ENCODE results near the gene KLK4. TPM values are rescaled to one million over a fixed set of nuclear protein-coding genes. Genes with fewer than 3 reads are reported as not detected.
A peak's percentile ranks its signal among the peaks of the same experiment; 100 is the strongest.

Gene KLK4
- total and polyA plus RNA-seq, 2 experiments from 2014 or later: 0.33 TPM; not detected in 1

GRCh38 chr19:50859849-50860248, 51.3 kb downstream of the KLK4 start:
- Histone ChIP-seq H3K27me3 (peaks cover 19% of the 10 kb centered on the region), H3K4me2 (no peak overlapping the region), H3K36me3 (replicated peaks; ENCODE audit: insufficient read depth, low read depth) (no peaks in the 10 kb centered on the region), H4K20me1 (ENCODE audit: insufficient read depth, poor library complexity, severe bottlenecking) (no peaks in the 10 kb centered on the region), H3K9me3 (ENCODE audit: low read depth) (no peaks in the 10 kb centered on the region), H3K9me2 (replicated peaks; ENCODE audit: insufficient read depth) (no peaks in the 10 kb centered on the region), H3K27ac (no peak overlapping the region), H3K4me1 (ENCODE audit: insufficient read depth) (no peaks in the 10 kb centered on the region), H3K79me2 (no peaks in the 10 kb centered on the region), H3K4me3 (no peak overlapping the region), H2AFZ (no peak overlapping the region)
- TF ChIP-seq EZH2phosphoT487 (IDR thresholded peaks at IDR 0.05; ENCODE audit: low read depth, severe bottlenecking, unreplicated experiment) (no peak), CTCF (IDR thresholded peaks at IDR 0.05; ENCODE audit: poor library complexity) (no peak), EZH2 (IDR thresholded peaks at IDR 0.05; ENCODE audit: borderline replicate concordance) (no peak)
- WGBS (ENCODE audit: low lambda C conversion rate, missing lambda C conversion rate): 87% methylated on average over 4 of the region's 4 CpGs
- no peak for DNase-seq (ENCODE audit: low spot score)

- no peaks in the 10 kb centered on the region for H3K9me3 ChIP-seq (ENCODE audit: low read depth)
- H3K27me3 ChIP-seq: peaks cover 19% of the 10 kb centered on the region
- no peak overlapping the region for H2AFZ ChIP-seq
- H3K4me2 ChIP-seq: no peak overlapping the region
- H3K9me2 ChIP-seq (replicated peaks; ENCODE audit: insufficient read depth): no peaks in the 10 kb centered on the region
- H3K27ac ChIP-seq: no peak overlapping the region
- H3K4me1 ChIP-seq (ENCODE audit: insufficient read depth): no peaks in the 10 kb centered on the region
- no peak overlapping the region for H3K4me3 ChIP-seq
- TF ChIP-seq CTCF (IDR thresholded peaks at IDR 0.05; ENCODE audit: poor library complexity) (no peak), EZH2phosphoT487 (IDR thresholded peaks at IDR 0.05; ENCODE audit: low read depth, severe bottlenecking, unreplicated experiment) (no peak), EZH2 (IDR thresholded peaks at IDR 0.05; ENCODE audit: borderline replicate concordance) (no peak)
- WGBS (ENCODE audit: low lambda C conversion rate, missing lambda C conversion rate): 15% methylated on average over 7 of the region's 7 CpGs
- H3K36me3 ChIP-seq (replicated peaks; ENCODE audit: insufficient read depth, low read depth): no peaks in the 10 kb centered on the region
- H4K20me1 ChIP-seq (ENCODE audit: insufficient read depth, poor library complexity, severe bottlenecking): no peaks in the 10 kb centered on the region
- peak; percentile 37 for DNase-seq (ENCODE audit: low spot score)
- H3K79me2 ChIP-seq: no peaks in the 10 kb centered on the region
Measured at GRCh38 chr19:50858886-50859285, 52.3 kb downstream of the KLK4 start.

GRCh38 chr19:50857366-50857765, 53.8 kb downstream of the KLK4 start:
- no peak for DNase-seq (ENCODE audit: low spot score)
- Histone ChIP-seq H3K9me3 (ENCODE audit: low read depth) (no peaks in the 10 kb centered on the region), H3K4me2 (no peak overlapping the region), H4K20me1 (ENCODE audit: insufficient read depth, poor library complexity, severe bottlenecking) (no peaks in the 10 kb centered on the region), H3K36me3 (replicated peaks; ENCODE audit: insufficient read depth, low read depth) (no peaks in the 10 kb centered on the region), H3K27ac (no peak overlapping the region), H3K79me2 (no peaks in the 10 kb centered on the region), H3K4me1 (ENCODE audit: insufficient read depth) (no peaks in the 10 kb centered on the region), H3K27me3 (peaks cover 17% of the 10 kb centered on the region), H2AFZ (no peak overlapping the region), H3K9me2 (replicated peaks; ENCODE audit: insufficient read depth) (no peaks in the 10 kb centered on the region), H3K4me3 (no peak overlapping the region)
- TF ChIP-seq EZH2phosphoT487 (IDR thresholded peaks at IDR 0.05; ENCODE audit: low read depth, severe bottlenecking, unreplicated experiment) (no peak), CTCF (IDR thresholded peaks at IDR 0.05; ENCODE audit: poor library complexity) (no peak)
- 89% methylated on average over 5 of the region's 6 CpGs for WGBS (ENCODE audit: low lambda C conversion rate, missing lambda C conversion rate)

Other genes with a start within 250 kb of the KLK4 start
- 0.24 and 2.3 TPM in 2 replicates for gene SHANK1, start 191.6 kb downstream of the KLK4 start, total RNA-seq
- gene SHANK1, start 191.6 kb downstream of the KLK4 start, polyA plus RNA-seq: 0.56 and 1.4 TPM in 2 replicates
- gene CLEC11A, start 188.0 kb downstream of the KLK4 start, total RNA-seq: 27.6 and 30.3 TPM in 2 replicates
- 72.4 and 111 TPM in 2 replicates for gene CLEC11A, start 188.0 kb downstream of the KLK4 start, polyA plus RNA-seq
- gene GPR32, start 140.9 kb downstream of the KLK4 start, total RNA-seq: not detected in 2 replicates
- not detected in 2 replicates for gene GPR32, start 140.9 kb downstream of the KLK4 start, polyA plus RNA-seq
- gene ACP4, start 121.0 kb downstream of the KLK4 start, total RNA-seq: not detected in 2 replicates
- not detected in 2 replicates for gene ACP4, start 121.0 kb downstream of the KLK4 start, polyA plus RNA-seq
- 2.7 and 3.9 TPM in 2 replicates for gene KLK1, start 87.6 kb downstream of the KLK4 start, total RNA-seq
- 6.6 and 8.2 TPM in 2 replicates for gene KLK1, start 87.6 kb downstream of the KLK4 start, polyA plus RNA-seq
- not detected in 2 replicates for gene KLK15, start 77.8 kb downstream of the KLK4 start, total RNA-seq
- not detected in 2 replicates for gene KLK15, start 77.8 kb downstream of the KLK4 start, polyA plus RNA-seq
- gene KLK3, start 56.5 kb downstream of the KLK4 start, total RNA-seq: not detected in 2 replicates
- 0.60 TPM in 1 of 2 replicates, not detected in the other for gene KLK3, start 56.5 kb downstream of the KLK4 start, polyA plus RNA-seq
- not detected in 2 replicates for gene KLK2, start 38.0 kb downstream of the KLK4 start, total RNA-seq
- not detected in 2 replicates for gene KLK2, start 38.0 kb downstream of the KLK4 start, polyA plus RNA-seq
- not detected in 2 replicates for gene KLK5, start 41.6 kb upstream of the KLK4 start, total RNA-seq
- 0.24 TPM in 1 of 2 replicates, not detected in the other for gene KLK5, start 41.6 kb upstream of the KLK4 start, polyA plus RNA-seq
- 1.1 and 2.0 TPM in 2 replicates for gene KLK6, start 58.2 kb upstream of the KLK4 start, total RNA-seq
- gene KLK6, start 58.2 kb upstream of the KLK4 start, polyA plus RNA-seq: 5.4 and 7.6 TPM in 2 replicates
- gene KLK7, start 72.5 kb upstream of the KLK4 start, total RNA-seq: 0.20 and 3.9 TPM in 2 replicates
- 1.1 and 2.8 TPM in 2 replicates for gene KLK7, start 72.5 kb upstream of the KLK4 start, polyA plus RNA-seq
- gene KLK8, start 90.2 kb upstream of the KLK4 start, total RNA-seq: 0.16 and 0.87 TPM in 2 replicates
- gene KLK8, start 90.2 kb upstream of the KLK4 start, polyA plus RNA-seq: 5.4 and 9.0 TPM in 2 replicates
- 0.10 and 1.8 TPM in 2 replicates for gene KLK10, start 108.3 kb upstream of the KLK4 start, total RNA-seq
- 1.3 and 3.4 TPM in 2 replicates for gene KLK10, start 108.3 kb upstream of the KLK4 start, polyA plus RNA-seq
- gene KLK11, start 115.2 kb upstream of the KLK4 start, total RNA-seq: 1.4 TPM in 1 of 2 replicates, not detected in the other
- gene KLK11, start 115.2 kb upstream of the KLK4 start, polyA plus RNA-seq: 2.2 and 2.6 TPM in 2 replicates
- gene KLK12, start 123.6 kb upstream of the KLK4 start, total RNA-seq: 0.80 TPM in 1 of 2 replicates, not detected in the other
- 2.3 TPM in 1 of 2 replicates, not detected in the other for gene KLK12, start 123.6 kb upstream of the KLK4 start, polyA plus RNA-seq
- 0.36 TPM in 1 of 2 replicates, not detected in the other for gene KLK13, start 153.7 kb upstream of the KLK4 start, total RNA-seq
- gene KLK13, start 153.7 kb upstream of the KLK4 start, polyA plus RNA-seq: 0.52 and 1.0 TPM in 2 replicates
- gene KLK14, start 171.5 kb upstream of the KLK4 start, total RNA-seq: 0.13 TPM in 1 of 2 replicates, not detected in the other
- gene KLK14, start 171.5 kb upstream of the KLK4 start, polyA plus RNA-seq: not detected in 2 replicates
- gene CTU1, start 197.0 kb upstream of the KLK4 start, total RNA-seq: 6.7 and 7.7 TPM in 2 replicates
- gene CTU1, start 197.0 kb upstream of the KLK4 start, polyA plus RNA-seq: 12.6 and 15.9 TPM in 2 replicates
- 0.20 and 0.77 TPM in 2 replicates for gene SIGLEC9, start 213.5 kb upstream of the KLK4 start, total RNA-seq
- 1.4 and 1.5 TPM in 2 replicates for gene SIGLEC9, start 213.5 kb upstream of the KLK4 start, polyA plus RNA-seq
- gene SIGLEC7, start 230.9 kb upstream of the KLK4 start, total RNA-seq: 0.53 and 0.84 TPM in 2 replicates
- 0.24 and 0.72 TPM in 2 replicates for gene SIGLEC7, start 230.9 kb upstream of the KLK4 start, polyA plus RNA-seq

Data from hepatocyte (in vitro differentiated cells).